ENCODE results near the gene TAF4. TPM values are rescaled to one million over a fixed set of nuclear protein-coding genes. Genes with fewer than 3 reads are reported as not detected.

TAF4 gene
- total and polyA plus RNA-seq, 3 donors from 2014 or later = 30.7 to 111 (median 107) TPM

DNA sequence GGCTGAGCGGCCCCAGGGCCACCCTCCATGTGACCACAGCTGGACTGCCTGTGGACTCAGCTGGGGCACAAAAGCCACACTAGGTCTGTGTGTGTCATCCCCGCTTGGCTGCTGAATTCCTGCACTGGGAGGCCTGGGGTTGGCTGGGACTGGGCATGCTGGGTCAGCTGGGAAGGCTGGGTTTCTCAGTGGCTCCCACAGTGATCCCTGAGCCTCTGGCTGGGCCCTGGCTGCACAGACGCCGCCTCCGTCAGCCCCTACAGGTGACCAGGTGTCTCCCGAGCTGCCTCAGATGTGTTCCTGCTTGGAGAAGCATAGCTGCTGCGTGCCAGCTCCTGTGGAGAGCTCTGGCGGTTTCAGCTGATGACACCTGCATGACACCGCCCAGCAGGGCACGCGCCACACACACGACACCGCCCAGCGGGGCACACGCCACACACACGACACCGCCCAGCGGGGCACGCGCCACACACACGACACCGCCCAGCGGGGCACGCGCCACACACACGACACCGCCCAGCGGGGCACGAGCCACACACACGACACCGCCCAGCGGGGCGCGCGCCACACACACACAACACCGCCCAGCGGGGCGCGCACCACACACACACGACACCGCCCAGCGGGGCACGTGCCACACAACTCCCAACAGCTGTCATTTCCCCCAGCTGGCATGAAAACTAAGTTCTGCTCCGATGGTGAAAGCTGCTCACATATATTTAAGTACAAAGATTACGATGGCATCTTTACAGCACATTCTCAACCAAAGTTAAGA lies 88.8 kb downstream of the TAF4 start:
- Histone ChIP-seq H3K36me3 (ENCODE audit: low read depth, missing control alignments) (no peaks in the 10 kb centered on the region), H3K4me3 (no peak overlapping the region), H3K27ac (no peak overlapping the region), H3K9me3 (no peaks in the 10 kb centered on the region), H3K27me3 (no peaks in the 10 kb centered on the region), H3K4me1 (no peaks in the 10 kb centered on the region)
- WGBS, 2 donors = 94 to 97% methylated on average over 26 to 43 of the region's 45 CpGs
- TF ChIP-seq, protein P1, sequence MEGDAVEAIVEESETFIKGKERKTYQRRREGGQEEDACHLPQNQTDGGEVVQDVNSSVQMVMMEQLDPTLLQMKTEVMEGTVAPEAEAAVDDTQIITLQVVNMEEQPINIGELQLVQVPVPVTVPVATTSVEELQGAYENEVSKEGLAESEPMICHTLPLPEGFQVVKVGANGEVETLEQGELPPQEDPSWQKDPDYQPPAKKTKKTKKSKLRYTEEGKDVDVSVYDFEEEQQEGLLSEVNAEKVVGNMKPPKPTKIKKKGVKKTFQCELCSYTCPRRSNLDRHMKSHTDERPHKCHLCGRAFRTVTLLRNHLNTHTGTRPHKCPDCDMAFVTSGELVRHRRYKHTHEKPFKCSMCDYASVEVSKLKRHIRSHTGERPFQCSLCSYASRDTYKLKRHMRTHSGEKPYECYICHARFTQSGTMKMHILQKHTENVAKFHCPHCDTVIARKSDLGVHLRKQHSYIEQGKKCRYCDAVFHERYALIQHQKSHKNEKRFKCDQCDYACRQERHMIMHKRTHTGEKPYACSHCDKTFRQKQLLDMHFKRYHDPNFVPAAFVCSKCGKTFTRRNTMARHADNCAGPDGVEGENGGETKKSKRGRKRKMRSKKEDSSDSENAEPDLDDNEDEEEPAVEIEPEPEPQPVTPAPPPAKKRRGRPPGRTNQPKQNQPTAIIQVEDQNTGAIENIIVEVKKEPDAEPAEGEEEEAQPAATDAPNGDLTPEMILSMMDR (IDR thresholded peaks at IDR 0.05) = no peak
- TF ChIP-seq POLR2A (IDR thresholded peaks at IDR 0.05) = no peak
- no peak for DNase-seq
- intact Hi-C loops (cut with DNase I; ENCODE audit: low total_unique reads) = no loop called here

GRCh38 chr20:61976263-61976643 lies 89.4 kb downstream of the TAF4 start:
- Histone ChIP-seq H3K9me3 (no peaks in the 10 kb centered on the region), H3K4me3 (no peak overlapping the region), H3K36me3 (ENCODE audit: low read depth, missing control alignments) (no peaks in the 10 kb centered on the region), H3K27me3 (no peaks in the 10 kb centered on the region), H3K27ac (no peak overlapping the region), H3K4me1 (no peaks in the 10 kb centered on the region)
- no peak for TF ChIP-seq POLR2A (IDR thresholded peaks at IDR 0.05)
- TF ChIP-seq, protein P1 (IDR thresholded peaks at IDR 0.05) = no peak
- intact Hi-C loops (cut with DNase I; ENCODE audit: low total_unique reads) = no loop called here
- no peak for DNase-seq
- 85 to 90% methylated on average over 8 to 9 of the region's 9 CpGs for WGBS, 2 donors

DNA sequence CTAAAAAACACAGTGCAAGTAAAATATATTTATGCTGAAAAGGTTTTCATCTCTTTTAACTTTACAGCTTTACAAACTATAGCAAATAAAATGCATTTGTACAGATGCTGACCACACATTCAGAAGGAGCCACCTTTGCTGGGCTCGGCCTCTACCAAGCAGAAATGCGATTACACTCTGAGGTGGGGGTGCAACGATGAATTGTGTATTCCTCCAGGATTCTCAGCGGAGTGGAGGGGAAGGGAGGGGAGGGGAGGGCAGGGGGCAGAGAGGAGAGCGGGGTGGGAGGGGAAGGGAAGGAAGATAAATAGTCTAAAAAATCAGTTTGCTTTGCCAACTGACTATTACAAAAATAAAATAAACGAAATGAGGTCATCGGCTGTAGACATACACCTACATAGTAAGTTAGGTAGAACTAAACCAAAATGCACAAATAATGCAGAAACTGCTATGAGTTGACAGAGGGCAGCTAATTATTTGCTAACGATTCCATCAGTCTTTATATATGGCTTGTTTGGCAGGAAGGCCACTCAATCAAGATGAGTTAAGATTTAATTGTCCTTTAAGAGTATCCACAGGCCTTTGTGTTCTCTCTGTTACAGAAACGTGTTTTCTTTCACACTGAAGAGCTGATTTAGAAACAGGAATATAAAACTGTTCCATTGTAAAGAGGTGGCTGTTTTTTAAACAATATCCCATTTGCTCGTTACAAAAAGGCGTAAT lies 90.1 kb downstream of the TAF4 start:
- Histone ChIP-seq H3K4me1 (no peaks in the 10 kb centered on the region), H3K9me3 (no peaks in the 10 kb centered on the region), H3K36me3 (ENCODE audit: low read depth, missing control alignments) (no peaks in the 10 kb centered on the region), H3K27ac (no peak overlapping the region), H3K4me3 (no peak overlapping the region), H3K27me3 (no peaks in the 10 kb centered on the region)
- 73 to 78% methylated on average over 11 of the region's 11 CpGs for WGBS, 2 donors
- no peak for DNase-seq
- TF ChIP-seq POLR2A (IDR thresholded peaks at IDR 0.05) = no peak
- TF ChIP-seq, protein P1 (IDR thresholded peaks at IDR 0.05) = no peak
- intact Hi-C loops (cut with DNase I; ENCODE audit: low total_unique reads) = no loop called here

DNA sequence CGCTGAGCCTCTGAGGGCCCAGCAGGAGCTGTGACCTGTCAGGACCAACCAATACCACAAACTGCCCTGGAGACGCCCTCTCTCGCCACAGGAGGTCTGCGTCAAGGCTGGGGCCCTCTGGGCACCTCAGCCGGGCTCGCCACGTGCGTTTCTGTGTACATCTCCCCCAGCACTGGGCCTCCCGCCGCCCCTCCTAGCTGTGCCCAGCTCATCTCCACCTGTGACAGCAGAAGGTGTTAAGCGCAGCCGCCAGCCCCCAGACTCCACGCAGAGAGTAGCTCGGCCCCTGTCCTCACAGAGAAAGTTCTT lies 91.4 kb downstream of the TAF4 start:
- Histone ChIP-seq H3K4me1 (no peaks in the 10 kb centered on the region), H3K36me3 (ENCODE audit: low read depth, missing control alignments) (no peaks in the 10 kb centered on the region)
- WGBS, 2 donors = 85 to 96% methylated on average over 14 of the region's 14 CpGs

More for the DNA sequence above, 91.4 kb downstream of the TAF4 start:
- no peaks in the 10 kb centered on the region for H3K9me3 ChIP-seq
- no peaks in the 10 kb centered on the region for H3K27me3 ChIP-seq
- no peak overlapping the region for H3K27ac ChIP-seq
- intact Hi-C loops (cut with DNase I; ENCODE audit: low total_unique reads) = no loop called here
- no peak for DNase-seq
- TF ChIP-seq, protein P1 (IDR thresholded peaks at IDR 0.05) = no peak
- TF ChIP-seq POLR2A (IDR thresholded peaks at IDR 0.05) = no peak
- no peak overlapping the region for H3K4me3 ChIP-seq

All from testis (tissue), 3 donors.